OCI-LY3 (cell line): ENCODE measurements around the gene NIPAL3.

Experiments used
- H2AFZ ChIP-seq: fragments of 200-600, 300-600 bp; shearing (Covaris generic); 2 replicates; pipeline ENCODE4 v1.6.0; 2014; ENCODE audit warnings: antibody characterized with exemption, low read depth, low read length
- H3K27ac ChIP-seq: fragments of 200-600, 300-600 bp; sonication (generic); 2 replicates; pipeline ENCODE4 v1.5.1; 2014; ENCODE audit warnings: mild to moderate bottlenecking, low read length, moderate library complexity, mixed read lengths
- H3K27me3 ChIP-seq: fragments of 200-600, 300-600 bp; sonication (generic); 2 replicates; pipeline ENCODE4 v1.6.1; 2014; ENCODE audit warnings: low read depth, low read length, mixed read lengths
- H3K36me3 ChIP-seq: fragments of 200-600, 300-600 bp; sonication (generic); replicated peaks from 2 replicates; pipeline ENCODE3; 2014; ENCODE audit warnings: low read depth, low read length, mixed read lengths
- H3K4me1 ChIP-seq: fragments of 300-600, 200-600 bp; sonication (generic); 2 replicates; pipeline ENCODE4 v1.6.1; 2014; ENCODE audit warnings: low read length, mixed read lengths
- H3K4me2 ChIP-seq: fragments of 200-600, 300-600 bp; sonication (generic); 2 replicates; pipeline ENCODE4 v1.6.1; 2014; ENCODE audit warnings: low read length, mixed read lengths
- H3K4me3 ChIP-seq: fragments of 300-600, 200-600 bp; sonication (generic); 2 replicates; pipeline ENCODE4 v1.5.1; 2014; ENCODE audit warnings: antibody characterized with exemption, mild to moderate bottlenecking, low read length, moderate library complexity
- H3K79me2 ChIP-seq: fragments of 300-600, 200-600 bp; shearing (Covaris generic); 2 replicates; pipeline ENCODE4 v1.6.1; 2014; ENCODE audit warnings: mild to moderate bottlenecking, low read length, mixed read lengths
- H3K9ac ChIP-seq: fragments of 300-600, 200-600 bp; shearing (Covaris generic); 2 replicates; pipeline ENCODE4 v1.6.0; 2014; ENCODE audit warnings: mild to moderate bottlenecking, low read length, moderate library complexity
- H3K9me3 ChIP-seq: fragments of 200-600, 300-600 bp; shearing (Covaris generic); 2 replicates; pipeline ENCODE4 v1.6.1; 2014; ENCODE audit warnings: low read length, mixed read lengths; ENCODE audit not compliant: insufficient read depth
- H4K20me1 ChIP-seq: fragments of 200-600, 300-600 bp; sonication (generic); 2 replicates; pipeline ENCODE4 v1.6.1; 2016; ENCODE audit warnings: low read length, mixed read lengths; ENCODE audit not compliant: insufficient read depth
- EZH2phosphoT487 ChIP-seq: fragments of 200-600 bp; shearing (Covaris generic); IDR thresholded peaks from 2 replicates; pipeline ENCODE4 v1.6.1; 2018; ENCODE audit warnings: antibody characterized with exemption, mixed run types, low read depth
- TF ChIP-seq, protein P1 (sequence below): fragments of 200-600, 300-600 bp; sonication (generic); IDR thresholded peaks from 2 replicates; pipeline ENCODE4 v1.5.1; 2014; ENCODE audit warnings: antibody characterized with exemption, low read length, low read depth

The NIPAL3 gene

DNA sequence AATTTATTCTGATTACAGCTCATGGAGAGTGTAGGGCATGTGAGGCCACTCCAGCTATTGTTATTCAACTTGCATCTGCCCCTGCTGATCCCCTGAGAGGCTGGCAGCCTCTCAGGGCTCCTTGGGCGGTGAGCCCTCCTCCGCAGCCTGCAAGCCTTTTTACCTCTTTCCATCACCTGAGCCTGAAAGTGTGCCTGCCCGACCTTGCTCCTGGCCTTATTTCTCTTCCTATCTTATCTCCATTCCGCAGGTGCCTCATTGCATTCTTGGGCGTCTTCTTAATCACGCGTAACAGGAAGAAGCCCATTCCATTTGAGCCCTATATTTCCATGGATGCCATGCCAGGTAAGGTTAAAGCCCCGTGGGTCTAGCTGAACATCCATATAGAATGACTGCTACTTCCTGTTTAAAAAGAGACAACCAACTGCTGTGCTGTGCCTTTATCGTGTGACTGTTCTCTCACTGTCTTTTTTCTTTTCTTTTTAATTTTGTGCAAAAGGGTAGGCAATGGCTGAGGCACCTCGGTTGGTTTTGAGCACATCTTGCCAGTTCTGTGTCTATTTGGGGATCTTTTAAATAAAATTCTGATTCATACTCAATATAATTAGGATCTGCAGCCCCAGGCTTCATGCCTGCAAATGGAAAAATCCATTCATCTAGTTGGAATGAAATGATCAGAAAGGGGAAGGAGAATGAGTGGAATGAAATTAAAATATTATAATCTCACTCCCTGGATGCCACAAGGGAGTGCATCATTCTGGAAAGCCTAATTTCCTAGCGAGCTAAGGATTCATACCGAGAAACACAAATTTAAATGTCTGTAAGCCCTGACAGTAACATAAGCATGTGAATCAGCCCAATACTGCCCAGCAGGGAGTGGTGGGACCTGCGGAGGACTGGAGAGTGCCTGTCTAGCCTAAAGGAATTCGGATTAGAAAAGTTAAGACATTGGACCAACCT is 48.5 kb downstream of the NIPAL3 start:
- Histone ChIP-seq H3K9ac (no peak overlapping the region), H3K27ac (no peak overlapping the region), H3K27me3 (no peaks in the 10 kb centered on the region), H2AFZ (no peak overlapping the region), H3K4me3 (no peak overlapping the region), H4K20me1 (no peaks in the 10 kb centered on the region), H3K36me3 (peaks cover 8% of the 10 kb centered on the region), H3K79me2 (no peaks in the 10 kb centered on the region), H3K9me3 (no peaks in the 10 kb centered on the region), H3K4me2 (0 out of 2 replicates have a peak overlapping the region, but pooled peaks have one; percentile 5), H3K4me1 (peaks cover 17% of the 10 kb centered on the region)
- TF ChIP-seq, protein P1, sequence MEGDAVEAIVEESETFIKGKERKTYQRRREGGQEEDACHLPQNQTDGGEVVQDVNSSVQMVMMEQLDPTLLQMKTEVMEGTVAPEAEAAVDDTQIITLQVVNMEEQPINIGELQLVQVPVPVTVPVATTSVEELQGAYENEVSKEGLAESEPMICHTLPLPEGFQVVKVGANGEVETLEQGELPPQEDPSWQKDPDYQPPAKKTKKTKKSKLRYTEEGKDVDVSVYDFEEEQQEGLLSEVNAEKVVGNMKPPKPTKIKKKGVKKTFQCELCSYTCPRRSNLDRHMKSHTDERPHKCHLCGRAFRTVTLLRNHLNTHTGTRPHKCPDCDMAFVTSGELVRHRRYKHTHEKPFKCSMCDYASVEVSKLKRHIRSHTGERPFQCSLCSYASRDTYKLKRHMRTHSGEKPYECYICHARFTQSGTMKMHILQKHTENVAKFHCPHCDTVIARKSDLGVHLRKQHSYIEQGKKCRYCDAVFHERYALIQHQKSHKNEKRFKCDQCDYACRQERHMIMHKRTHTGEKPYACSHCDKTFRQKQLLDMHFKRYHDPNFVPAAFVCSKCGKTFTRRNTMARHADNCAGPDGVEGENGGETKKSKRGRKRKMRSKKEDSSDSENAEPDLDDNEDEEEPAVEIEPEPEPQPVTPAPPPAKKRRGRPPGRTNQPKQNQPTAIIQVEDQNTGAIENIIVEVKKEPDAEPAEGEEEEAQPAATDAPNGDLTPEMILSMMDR: no peak
- no peak for TF ChIP-seq EZH2phosphoT487

DNA sequence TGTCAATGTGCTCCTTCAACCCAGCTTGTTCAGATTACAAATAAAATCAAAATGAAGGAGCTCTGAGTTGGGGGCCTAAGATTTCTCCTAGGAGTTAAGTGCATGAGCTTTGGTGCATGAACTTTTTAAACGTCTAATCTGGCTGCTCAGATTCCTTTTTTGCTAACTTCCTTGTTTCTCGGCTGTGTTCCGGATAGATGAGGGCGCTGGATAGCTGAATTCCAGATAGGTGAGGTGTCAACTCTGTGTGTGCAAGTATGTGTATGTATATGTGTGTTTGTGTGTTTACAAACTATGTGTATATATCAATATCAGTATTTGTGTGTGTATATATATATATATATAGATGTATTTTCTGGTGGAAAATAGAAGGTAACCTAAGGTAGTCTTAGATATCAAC is 49.5 kb downstream of the NIPAL3 start:
- H3K4me3 ChIP-seq: no peak overlapping the region
- no peaks in the 10 kb centered on the region for H3K9me3 ChIP-seq
- H3K27ac ChIP-seq: no peak overlapping the region
- peaks cover 17% of the 10 kb centered on the region for H3K4me1 ChIP-seq
- H3K4me2 ChIP-seq: no peak overlapping the region
- no peak overlapping the region for H3K9ac ChIP-seq
- no peaks in the 10 kb centered on the region for H4K20me1 ChIP-seq
- TF ChIP-seq EZH2phosphoT487: no peak
- TF ChIP-seq, protein P1: no peak
- peaks cover 8% of the 10 kb centered on the region for H3K36me3 ChIP-seq
- H2AFZ ChIP-seq: no peak overlapping the region
- no peaks in the 10 kb centered on the region for H3K27me3 ChIP-seq
- no peaks in the 10 kb centered on the region for H3K79me2 ChIP-seq

DNA sequence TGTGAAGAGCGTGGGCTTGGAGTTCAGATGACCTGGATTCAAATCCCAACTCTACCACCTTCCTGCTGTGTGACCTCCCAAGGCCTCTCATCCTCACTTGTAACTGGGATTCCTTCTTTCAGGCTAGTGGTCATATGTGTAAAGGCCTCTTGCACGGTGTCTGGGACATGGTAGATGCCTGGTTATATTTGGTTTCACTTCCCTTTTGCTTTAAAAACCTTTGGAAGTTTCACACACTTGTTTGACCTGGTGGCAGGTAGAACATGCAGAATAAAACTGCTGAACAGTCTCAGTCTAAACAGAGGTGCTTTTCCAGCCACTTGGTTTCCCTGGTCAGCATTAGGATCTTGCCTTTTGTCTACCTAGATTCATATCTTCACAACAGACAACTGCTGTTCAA is 50.0 kb downstream of the NIPAL3 start:
- no peak overlapping the region for H2AFZ ChIP-seq

DNA sequence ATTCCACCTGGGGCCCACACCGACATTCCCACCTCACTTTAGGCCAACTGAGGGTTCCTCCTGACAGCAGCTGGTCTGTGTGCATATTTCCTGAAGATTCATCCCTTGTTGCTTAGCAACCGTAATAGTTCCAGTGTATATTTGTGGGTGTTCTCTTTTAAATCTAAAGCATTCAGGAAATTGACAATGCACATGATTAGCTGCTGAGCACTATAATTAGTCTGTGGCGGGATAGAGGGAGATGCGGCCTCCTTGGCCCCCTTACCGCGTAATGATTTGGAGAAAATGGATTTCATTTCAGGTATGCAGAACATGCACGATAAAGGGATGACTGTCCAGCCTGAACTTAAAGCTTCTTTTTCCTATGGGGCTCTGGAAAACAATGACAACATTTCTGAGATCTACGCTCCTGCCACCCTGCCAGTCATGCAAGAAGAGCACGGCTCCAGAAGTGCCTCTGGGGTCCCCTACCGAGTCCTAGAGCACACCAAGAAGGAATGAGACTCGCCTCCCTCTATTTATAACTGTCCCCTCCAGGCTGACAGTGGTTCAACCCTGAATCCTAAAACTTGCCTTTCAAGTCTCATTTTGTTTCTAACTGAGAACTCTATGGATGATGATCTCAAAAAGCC is 53.2 kb downstream of the NIPAL3 start:
- Histone ChIP-seq H3K4me1 (peaks cover 16% of the 10 kb centered on the region), H4K20me1 (no peaks in the 10 kb centered on the region), H3K27me3 (no peaks in the 10 kb centered on the region), H3K4me2 (no peak overlapping the region), H2AFZ (no peak overlapping the region), H3K9ac (no peak overlapping the region), H3K4me3 (no peak overlapping the region), H3K27ac (no peak overlapping the region), H3K9me3 (no peaks in the 10 kb centered on the region), H3K36me3 (peaks cover 5% of the 10 kb centered on the region), H3K79me2 (no peaks in the 10 kb centered on the region)
- TF ChIP-seq, protein P1: no peak
- TF ChIP-seq EZH2phosphoT487: no peak

More for the DNA sequence above, 50.0 kb downstream of the NIPAL3 start:
- TF ChIP-seq, protein P1: no peak
- no peak for TF ChIP-seq EZH2phosphoT487
- Histone ChIP-seq H3K9me3 (no peaks in the 10 kb centered on the region), H3K4me2 (no peak overlapping the region), H3K79me2 (no peaks in the 10 kb centered on the region), H3K27me3 (no peaks in the 10 kb centered on the region), H3K4me3 (no peak overlapping the region), H3K4me1 (peaks cover 17% of the 10 kb centered on the region), H3K9ac (no peak overlapping the region), H3K27ac (no peak overlapping the region), H3K36me3 (peaks cover 5% of the 10 kb centered on the region), H4K20me1 (no peaks in the 10 kb centered on the region)
